Panc1 (cell line): ENCODE measurements around the gene CYP39A1.

Experiments used
- POLR2AphosphoS5 ChIP-seq: IDR thresholded peaks from 2 replicates; pipeline ENCODE4 v1.6.1; 2012; ENCODE audit warnings: mild to moderate bottlenecking, low read depth, low read length, moderate library complexity
- TCF7L2 ChIP-seq: IDR thresholded peaks from 2 replicates; pipeline ENCODE4 v1.6.1; 2011; ENCODE audit warnings: mild to moderate bottlenecking, low read depth, low read length, inconsistent platforms
- TF ChIP-seq, protein P1 (sequence below): fragments of 450-650 bp; IDR thresholded peaks from 2 replicates; pipeline ENCODE4 v1.5.1; 2017; ENCODE audit warnings: mild to moderate bottlenecking
- TF ChIP-seq, protein P2 (sequence below), 2 experiments: IDR thresholded peaks; 2 replicates each; pipeline ENCODE4 v1.6.1; 2011 to 2012; ENCODE audit warnings: low read depth in 2 of 2, control low read depth in 1 of 2, low read length in 1 of 2, mild to moderate bottlenecking in 1 of 2, moderate library complexity in 1 of 2; ENCODE audit not compliant: insufficient read depth in 1 of 2

DNA sequence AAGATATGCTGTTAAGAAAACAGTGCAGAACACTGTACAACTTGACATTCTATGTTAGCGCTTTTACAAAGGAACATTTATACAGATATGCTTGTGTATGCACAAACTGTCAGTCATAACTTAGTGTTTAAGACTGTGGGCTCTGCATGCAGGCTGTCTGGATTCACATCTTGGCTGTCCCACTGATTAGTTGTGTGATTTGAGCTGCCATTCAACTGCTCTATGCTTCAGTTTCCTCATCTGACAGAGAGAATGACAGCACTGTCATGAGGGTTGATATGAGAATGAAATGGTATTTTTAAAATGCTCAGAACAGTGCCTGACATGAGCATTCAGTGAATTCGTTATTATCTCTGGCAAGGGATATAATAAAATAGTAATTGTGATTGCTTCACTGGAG is 8.9 kb upstream of the CYP39A1 start:
- TF ChIP-seq, protein P1, sequence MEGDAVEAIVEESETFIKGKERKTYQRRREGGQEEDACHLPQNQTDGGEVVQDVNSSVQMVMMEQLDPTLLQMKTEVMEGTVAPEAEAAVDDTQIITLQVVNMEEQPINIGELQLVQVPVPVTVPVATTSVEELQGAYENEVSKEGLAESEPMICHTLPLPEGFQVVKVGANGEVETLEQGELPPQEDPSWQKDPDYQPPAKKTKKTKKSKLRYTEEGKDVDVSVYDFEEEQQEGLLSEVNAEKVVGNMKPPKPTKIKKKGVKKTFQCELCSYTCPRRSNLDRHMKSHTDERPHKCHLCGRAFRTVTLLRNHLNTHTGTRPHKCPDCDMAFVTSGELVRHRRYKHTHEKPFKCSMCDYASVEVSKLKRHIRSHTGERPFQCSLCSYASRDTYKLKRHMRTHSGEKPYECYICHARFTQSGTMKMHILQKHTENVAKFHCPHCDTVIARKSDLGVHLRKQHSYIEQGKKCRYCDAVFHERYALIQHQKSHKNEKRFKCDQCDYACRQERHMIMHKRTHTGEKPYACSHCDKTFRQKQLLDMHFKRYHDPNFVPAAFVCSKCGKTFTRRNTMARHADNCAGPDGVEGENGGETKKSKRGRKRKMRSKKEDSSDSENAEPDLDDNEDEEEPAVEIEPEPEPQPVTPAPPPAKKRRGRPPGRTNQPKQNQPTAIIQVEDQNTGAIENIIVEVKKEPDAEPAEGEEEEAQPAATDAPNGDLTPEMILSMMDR: no peak
- TF ChIP-seq, protein P2, sequence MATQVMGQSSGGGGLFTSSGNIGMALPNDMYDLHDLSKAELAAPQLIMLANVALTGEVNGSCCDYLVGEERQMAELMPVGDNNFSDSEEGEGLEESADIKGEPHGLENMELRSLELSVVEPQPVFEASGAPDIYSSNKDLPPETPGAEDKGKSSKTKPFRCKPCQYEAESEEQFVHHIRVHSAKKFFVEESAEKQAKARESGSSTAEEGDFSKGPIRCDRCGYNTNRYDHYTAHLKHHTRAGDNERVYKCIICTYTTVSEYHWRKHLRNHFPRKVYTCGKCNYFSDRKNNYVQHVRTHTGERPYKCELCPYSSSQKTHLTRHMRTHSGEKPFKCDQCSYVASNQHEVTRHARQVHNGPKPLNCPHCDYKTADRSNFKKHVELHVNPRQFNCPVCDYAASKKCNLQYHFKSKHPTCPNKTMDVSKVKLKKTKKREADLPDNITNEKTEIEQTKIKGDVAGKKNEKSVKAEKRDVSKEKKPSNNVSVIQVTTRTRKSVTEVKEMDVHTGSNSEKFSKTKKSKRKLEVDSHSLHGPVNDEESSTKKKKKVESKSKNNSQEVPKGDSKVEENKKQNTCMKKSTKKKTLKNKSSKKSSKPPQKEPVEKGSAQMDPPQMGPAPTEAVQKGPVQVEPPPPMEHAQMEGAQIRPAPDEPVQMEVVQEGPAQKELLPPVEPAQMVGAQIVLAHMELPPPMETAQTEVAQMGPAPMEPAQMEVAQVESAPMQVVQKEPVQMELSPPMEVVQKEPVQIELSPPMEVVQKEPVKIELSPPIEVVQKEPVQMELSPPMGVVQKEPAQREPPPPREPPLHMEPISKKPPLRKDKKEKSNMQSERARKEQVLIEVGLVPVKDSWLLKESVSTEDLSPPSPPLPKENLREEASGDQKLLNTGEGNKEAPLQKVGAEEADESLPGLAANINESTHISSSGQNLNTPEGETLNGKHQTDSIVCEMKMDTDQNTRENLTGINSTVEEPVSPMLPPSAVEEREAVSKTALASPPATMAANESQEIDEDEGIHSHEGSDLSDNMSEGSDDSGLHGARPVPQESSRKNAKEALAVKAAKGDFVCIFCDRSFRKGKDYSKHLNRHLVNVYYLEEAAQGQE (IDR thresholded peaks at IDR 0.05; ENCODE audit: insufficient read depth in 1 of 2, low read depth in 2 of 2, low read length in 1 of 2): no peak
- TF ChIP-seq POLR2AphosphoS5 (no peak), TCF7L2 (no peak)
